ENCODE results near the gene SIM2.

DNA sequence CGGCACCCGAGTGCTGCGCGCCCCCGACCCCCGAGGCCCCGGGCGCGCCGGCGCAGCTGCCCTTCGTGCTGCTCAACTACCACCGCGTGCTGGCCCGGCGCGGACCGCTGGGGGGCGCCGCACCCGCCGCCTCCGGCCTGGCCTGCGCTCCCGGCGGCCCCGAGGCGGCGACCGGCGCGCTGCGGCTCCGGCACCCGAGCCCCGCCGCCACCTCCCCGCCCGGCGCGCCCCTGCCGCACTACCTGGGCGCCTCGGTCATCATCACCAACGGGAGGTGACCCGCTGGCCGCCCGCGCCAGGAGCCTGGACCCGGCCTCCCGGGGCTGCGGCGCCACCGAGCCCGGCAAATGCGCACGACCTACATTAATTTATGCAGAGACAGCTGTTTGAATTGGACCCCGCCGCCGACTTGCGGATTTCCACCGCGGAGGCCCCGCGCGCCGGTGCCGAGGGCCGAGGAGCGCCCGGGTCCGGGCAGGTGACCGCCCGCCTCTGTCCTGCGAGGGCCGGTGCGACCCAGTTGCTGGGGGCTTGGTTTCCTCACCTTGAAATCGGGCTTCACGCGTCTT, 49.0 kb downstream of the SIM2 start:
- TF ChIP-seq CTCF (IDR thresholded peaks at IDR 0.05; ENCODE audit: low read depth, low read length, poor library complexity, severe bottlenecking) = no peak
- TF ChIP-seq EZH2phosphoT487 (IDR thresholded peaks at IDR 0.05; ENCODE audit: borderline replicate concordance, low read length) = no peak

Measured in DOHH2 (cell line).